CD4-positive, alpha-beta T cell treated with Interleukin-10 for 1 hour (primary cell): ENCODE results near the gene TIAM1.

ENCODE experiments used
- DNase-seq: peaks from one replicate; pipeline ENCODE4 v3.0.0-alpha.2; 2020

The TIAM1 gene

GRCh38 chr21:31326522-31327242 is 17.4 kb downstream of the TIAM1 start:
- DNase-seq = peak; percentile 36

GRCh38 chr21:31318971-31319370 is 25.1 kb downstream of the TIAM1 start:
- no peak for DNase-seq

GRCh38 chr21:31317688-31318087 is 26.4 kb downstream of the TIAM1 start:
- DNase-seq = no peak

GRCh38 chr21:31316488-31317169 is 27.4 kb downstream of the TIAM1 start:
- no peak for DNase-seq

GRCh38 chr21:31316072-31316471 is 28.0 kb downstream of the TIAM1 start:
- DNase-seq = no peak

- no peak for DNase-seq
Observed at GRCh38 chr21:31310750-31311149, 33.3 kb downstream of the TIAM1 start.

- no peak for DNase-seq
Observed at GRCh38 chr21:31308584-31308983, 35.5 kb downstream of the TIAM1 start.

- DNase-seq = no peak
Observed at GRCh38 chr21:31305888-31306287, 38.2 kb downstream of the TIAM1 start.

GRCh38 chr21:31299291-31300147 is 44.5 kb downstream of the TIAM1 start:
- no peak for DNase-seq

GRCh38 chr21:31298618-31299269 is 45.3 kb downstream of the TIAM1 start:
- DNase-seq = no peak

GRCh38 chr21:31297806-31298205 is 46.3 kb downstream of the TIAM1 start:
- DNase-seq = no peak

- no peak for DNase-seq
Observed at GRCh38 chr21:31295676-31296075, 48.4 kb downstream of the TIAM1 start.

GRCh38 chr21:31294691-31295090 is 49.4 kb downstream of the TIAM1 start:
- DNase-seq = no peak

GRCh38 chr21:31293986-31294385 is 50.1 kb downstream of the TIAM1 start:
- no peak for DNase-seq

GRCh38 chr21:31290765-31291164 is 53.3 kb downstream of the TIAM1 start:
- DNase-seq = no peak

GRCh38 chr21:31289702-31290101 is 54.4 kb downstream of the TIAM1 start:
- no peak for DNase-seq

GRCh38 chr21:31288191-31288590 is 55.9 kb downstream of the TIAM1 start:
- no peak for DNase-seq

- no peak for DNase-seq
Observed at GRCh38 chr21:31287201-31287600, 56.9 kb downstream of the TIAM1 start.

- DNase-seq = no peak
Observed at GRCh38 chr21:31286621-31287020, 57.4 kb downstream of the TIAM1 start.

- no peak for DNase-seq
Observed at GRCh38 chr21:31284797-31285397, 59.2 kb downstream of the TIAM1 start.

GRCh38 chr21:31283025-31283424 is 61.0 kb downstream of the TIAM1 start:
- peak; percentile 46 for DNase-seq

- no peak for DNase-seq
Observed at GRCh38 chr21:31282095-31282709, 61.9 kb downstream of the TIAM1 start.
